Uterus (tissue), 2 donors: ENCODE results near the gene FGF21.

Source experiments
- CTCF ChIP-seq, 4 experiments: fragments of 200-600 bp in 2 of 4; fragments of 450-650 bp in 2 of 4; sonication (generic) in 2 of 4; IDR thresholded peaks; one replicate each; pipeline ENCODE4 v1.5.1; 2016 to 2019; ENCODE audit warnings: antibody characterized with exemption in 4 of 4, mild to moderate bottlenecking in 2 of 4, moderate library complexity in 1 of 4
- POLR2A ChIP-seq, 2 donors: fragments of 450-650 bp; IDR thresholded peaks; one replicate each; pipeline ENCODE4 v1.6.1; 2016; ENCODE audit warnings: antibody characterized with exemption in 2 of 2, mild to moderate bottlenecking in 1 of 2, moderate library complexity in 1 of 2

GRCh38 chr19:48756212-48756611, 888 bp downstream of the FGF21 start:
- TF ChIP-seq CTCF (IDR thresholded peaks at IDR 0.05) (no peak), POLR2A (IDR thresholded peaks at IDR 0.05) (no peak)
